Middle frontal gyrus (tissue), 1 donor: ENCODE measurements around the gene ST8SIA5.
"Not testable (repeated sequence)": the region's sequence is repeated elsewhere in the genome, so short reads cannot be mapped to it uniquely, and the experiment has no call there.

Experiments
- DNase-seq: peaks from one replicate; pipeline ENCODE4 v3.0.0-alpha.2; 2015; ENCODE audit warnings: low spot score; ENCODE audit errors: extremely low spot score

Gene ST8SIA5, protein sequence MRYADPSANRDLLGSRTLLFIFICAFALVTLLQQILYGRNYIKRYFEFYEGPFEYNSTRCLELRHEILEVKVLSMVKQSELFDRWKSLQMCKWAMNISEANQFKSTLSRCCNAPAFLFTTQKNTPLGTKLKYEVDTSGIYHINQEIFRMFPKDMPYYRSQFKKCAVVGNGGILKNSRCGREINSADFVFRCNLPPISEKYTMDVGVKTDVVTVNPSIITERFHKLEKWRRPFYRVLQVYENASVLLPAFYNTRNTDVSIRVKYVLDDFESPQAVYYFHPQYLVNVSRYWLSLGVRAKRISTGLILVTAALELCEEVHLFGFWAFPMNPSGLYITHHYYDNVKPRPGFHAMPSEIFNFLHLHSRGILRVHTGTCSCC

DNA sequence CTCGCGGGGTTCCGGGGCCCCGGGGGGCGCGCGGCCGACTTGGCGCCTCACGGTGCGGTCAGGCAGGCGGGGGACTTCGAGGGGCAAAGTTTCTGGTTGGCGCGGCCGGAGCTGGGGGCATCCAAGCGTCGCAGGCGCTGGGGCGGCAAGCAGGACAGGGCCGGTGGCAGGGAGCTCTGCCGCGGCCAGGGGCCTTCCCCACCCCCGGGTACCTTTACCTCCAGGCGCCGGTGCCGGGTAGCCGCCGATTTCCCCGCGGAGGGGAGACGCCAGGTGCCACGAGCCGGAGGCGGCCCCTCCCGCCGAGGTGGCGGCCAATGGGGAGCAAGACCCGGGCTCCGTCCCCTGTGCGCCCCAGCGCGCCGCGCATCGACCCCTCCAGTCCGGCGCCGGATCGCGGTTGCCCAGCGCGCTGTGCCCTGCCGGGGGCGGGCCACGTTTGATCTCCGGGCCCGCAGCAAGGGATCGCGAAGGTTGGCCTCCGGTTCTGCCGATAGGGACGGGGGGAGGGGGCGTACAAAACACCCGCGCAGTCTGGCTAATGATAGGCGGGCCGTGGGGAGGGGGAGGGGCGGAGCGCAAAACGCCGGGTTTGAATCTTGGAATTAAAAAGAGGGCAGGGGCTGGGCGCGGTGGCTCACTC is at the start of gene ST8SIA5:
Gene ST8SIA5, minus strand, starts transcription at position 495 of the 643 bp plus-strand sequence. CDS start 545 bp downstream, outside the sequence.
- no peak for DNase-seq

DNA sequence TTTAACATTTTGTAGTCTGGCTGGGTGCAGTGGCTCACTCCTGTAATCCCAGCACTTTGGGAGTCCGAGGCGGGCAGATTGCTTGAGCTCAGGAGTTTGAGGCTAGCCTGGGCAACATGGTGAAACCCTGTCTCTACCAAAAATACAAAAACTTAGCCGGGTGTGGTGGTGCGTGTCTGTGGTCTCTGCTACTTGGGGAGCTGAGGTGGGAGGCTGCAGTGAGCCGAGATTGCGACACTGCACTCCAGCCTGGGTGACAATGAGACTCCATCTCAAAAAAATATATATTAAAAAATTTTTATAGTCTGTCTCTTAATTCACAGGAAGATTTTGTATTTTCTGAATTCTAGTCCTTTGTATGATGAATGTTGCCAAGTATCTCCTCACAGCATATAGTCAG is 39.1 kb upstream of the ST8SIA5 start:
- DNase-seq: not testable (repeated sequence)

DNA sequence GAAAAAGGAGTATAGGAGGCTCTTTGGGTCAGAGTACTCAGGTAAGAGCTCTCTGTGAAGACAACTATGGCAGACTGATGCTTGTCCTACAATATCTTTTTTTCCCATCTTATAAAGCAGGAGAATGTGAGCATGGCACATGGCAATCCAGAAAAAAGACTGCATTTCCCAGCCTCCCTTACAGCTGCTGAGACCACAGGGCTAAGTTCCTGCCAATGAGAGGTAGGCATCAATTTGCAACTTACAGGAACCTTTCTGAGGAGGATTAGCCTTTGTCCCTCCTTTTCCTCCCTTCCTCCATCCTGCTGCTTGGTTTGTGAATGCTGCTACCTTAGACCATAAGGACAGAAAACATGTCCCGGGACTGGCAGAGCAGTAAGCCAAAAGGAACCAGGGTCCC is 37.8 kb upstream of the ST8SIA5 start:
- no peak for DNase-seq

GRCh38 chr18:46793565-46793964 is 36.7 kb upstream of the ST8SIA5 start:
- DNase-seq: no peak

DNA sequence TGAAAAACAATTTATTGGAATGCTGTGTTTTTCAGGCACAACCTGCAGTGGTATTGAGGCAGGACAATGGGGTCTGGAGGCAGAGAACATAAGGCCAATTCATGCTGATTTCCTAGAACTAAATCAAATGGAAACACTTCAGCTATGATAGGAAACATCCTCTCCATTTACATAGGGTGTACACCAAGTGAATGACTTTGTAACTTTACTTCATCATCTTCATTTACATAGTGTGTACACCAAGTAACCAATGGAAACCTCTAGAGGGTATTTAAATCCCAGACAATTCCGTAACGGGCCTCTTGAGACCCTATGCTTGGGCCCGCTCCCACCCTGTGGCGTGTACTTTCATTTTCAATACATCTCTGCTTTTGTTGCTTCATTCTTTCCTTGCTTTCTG is 32.2 kb upstream of the ST8SIA5 start:
- no peak for DNase-seq

- no peak for DNase-seq
These were observed 30.8 kb upstream of the ST8SIA5 start for GRCh38 chr18:46787674-46788073.

DNA sequence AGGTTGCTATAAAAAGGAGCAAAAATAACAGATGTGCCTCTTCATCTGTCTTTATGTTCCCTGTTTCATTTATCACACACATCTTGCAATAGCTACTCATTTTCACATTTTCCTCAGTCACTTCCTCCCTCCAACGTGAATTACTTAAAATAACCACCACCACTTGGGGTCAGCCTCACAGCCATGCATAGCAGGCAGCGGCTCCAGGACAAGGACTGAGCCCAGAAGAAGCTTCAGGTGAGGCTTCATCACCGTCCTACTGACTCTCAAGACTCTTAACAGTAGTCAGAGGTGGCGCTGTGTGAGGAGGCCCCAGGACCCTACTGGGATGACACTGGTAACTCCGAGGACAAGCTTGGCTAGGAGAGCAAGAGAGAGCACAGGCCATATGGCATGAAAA is 15.5 kb upstream of the ST8SIA5 start:
- no peak for DNase-seq

DNA sequence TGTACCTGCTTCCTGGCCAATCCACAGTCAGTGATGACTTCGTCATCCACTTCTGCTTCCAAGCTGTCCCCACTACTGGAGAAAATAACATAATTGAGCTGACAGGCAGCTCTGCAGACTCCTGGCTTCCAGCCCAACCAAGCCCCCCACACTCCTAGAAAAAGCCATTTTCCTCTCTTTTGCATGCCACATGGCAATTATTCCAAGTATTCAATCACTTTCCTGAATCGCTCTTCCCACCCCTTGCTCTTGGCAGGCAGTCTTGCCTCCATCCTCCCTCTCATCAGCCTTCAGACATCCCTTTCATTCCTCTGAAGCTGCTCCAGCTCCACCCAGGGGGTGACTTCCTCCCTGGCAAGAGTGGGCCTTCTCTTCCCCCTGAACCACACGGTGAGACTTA is 14.3 kb upstream of the ST8SIA5 start:
- DNase-seq: peak; percentile 30

GRCh38 chr18:46770708-46771107 is 13.9 kb upstream of the ST8SIA5 start:
- DNase-seq: no peak

DNA sequence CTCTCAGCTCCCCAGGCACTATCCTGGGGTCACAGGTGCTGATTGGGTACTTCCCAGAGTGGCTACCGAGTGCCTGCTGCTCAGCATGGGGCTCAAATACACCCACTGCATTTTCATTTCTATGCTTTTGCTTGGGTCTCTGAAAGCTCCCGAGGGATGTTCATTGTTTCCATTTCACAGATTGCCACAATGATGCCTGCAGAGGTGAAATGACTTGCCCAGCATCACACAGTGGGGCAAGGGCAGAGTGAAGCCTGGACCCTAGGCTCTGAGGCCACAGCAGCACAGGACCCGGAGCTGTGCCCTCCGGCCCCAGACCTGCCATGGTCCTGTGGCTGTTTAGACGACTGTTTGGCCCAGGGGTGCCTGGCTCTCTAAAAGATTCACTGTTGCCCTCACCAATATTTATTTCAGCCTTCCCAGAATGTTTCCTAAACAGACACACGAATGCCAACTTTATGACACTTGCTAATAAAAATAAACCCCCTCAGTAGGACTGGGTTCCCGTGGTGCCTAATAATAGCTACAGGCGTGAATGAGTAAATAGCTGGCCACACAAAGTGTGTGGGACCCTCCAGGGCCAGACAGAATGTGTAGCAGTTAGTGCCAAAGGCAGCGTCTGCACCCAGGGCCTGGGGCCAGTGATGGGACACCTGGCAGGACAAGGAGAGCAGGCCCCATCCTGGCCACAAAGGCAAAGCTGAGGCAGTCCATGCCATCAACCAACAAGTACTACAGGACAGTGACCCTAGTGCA is 11.5 kb upstream of the ST8SIA5 start:
- DNase-seq: no peak

DNA sequence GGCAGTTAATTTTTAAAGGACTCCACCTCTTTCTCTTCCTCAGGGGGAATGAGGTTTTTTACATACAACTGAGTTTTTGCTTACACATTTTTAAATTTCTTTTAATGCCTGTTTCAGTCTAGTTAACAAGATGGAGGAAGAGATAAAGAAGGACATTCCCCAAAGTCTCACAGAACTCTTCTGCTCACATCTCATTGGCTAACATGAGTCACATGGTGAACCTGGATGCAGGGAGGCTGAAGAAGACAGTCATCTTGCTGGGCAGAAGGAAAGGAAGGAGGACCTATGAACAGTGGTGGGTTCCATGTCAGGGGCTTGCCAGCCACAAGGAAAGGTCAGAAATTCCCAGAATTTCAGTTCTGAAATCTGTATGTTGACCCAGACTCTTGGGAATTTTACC is 10.4 kb upstream of the ST8SIA5 start:
- no peak for DNase-seq

DNA sequence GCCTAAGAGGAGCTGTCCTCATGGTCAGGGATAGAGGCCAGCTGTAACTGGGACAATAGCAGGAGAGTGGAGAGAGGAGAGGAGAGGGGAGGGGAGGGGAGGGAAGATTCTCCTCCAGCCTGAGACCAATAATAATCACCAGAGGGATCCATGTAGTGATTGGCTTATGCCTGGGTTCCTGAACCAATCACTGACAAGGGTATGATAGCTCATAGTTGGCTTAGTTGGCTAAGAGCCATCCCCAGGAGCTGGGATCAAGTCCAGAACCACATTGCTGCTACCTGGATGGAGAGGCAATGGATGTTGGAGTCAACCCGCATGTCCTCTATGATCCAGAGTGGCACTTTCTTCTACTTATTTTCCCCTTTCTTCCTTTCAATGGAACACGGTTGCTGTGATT is 7.7 kb upstream of the ST8SIA5 start:
- DNase-seq: no peak

GRCh38 chr18:46761059-46761769 is 4.4 kb upstream of the ST8SIA5 start:
- no peak for DNase-seq

DNA sequence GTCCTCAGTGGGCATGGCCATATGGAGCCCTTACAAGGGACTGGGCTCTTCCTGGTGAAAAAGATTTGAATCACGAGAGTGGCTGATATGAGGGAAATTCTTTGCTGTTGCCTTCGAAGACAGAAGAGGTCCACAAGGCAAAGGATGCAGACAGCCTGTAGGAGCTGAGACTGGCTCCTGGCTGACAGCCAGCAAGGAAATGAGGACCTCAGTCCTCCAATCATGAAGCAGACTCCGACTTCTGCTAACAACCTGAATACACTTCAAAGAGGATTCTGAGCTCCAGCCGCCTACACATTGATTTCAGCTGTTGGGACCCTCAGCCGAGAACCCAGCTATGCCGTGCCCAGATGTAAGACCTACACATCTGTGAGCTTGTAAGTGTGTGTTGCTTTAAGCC is 3.0 kb upstream of the ST8SIA5 start:
- DNase-seq: no peak

GRCh38 chr18:46756025-46756558 is 761 bp downstream of the ST8SIA5 start:
- no peak for DNase-seq

DNA sequence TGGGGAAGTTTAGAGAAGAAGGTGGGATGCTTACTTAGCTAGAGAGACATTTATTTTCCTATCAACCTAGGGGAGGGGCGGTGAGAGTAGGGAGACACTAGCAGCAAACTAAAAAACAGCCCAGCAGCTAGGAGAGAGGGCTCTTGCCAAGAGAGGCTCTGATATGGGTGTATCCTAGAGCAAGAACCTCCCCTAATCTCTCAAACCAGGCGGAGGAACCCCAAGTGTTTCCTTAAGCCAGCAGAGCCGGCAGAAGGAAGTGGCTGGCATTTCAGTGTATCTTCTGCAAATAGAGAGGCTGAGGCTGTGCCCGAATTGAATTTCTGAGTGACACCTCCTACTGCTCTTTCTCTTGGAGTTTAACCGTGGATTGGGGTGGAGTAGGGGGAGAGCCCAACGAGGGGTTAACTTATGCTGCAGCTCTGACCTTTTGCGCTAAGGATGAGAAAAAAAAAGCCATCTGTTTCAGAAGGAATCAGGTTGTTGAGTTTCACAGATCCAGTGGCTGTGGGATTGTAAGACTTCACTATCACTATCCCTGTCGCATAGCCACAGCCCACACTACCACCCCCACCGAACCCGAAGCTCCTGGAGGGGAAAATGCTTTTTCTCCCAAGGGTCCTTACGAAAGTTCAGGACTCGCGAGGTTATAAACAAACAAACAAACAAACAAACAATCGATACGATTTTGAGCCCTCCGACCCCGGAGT is 1.4 kb downstream of the ST8SIA5 start:
- DNase-seq: no peak

DNA sequence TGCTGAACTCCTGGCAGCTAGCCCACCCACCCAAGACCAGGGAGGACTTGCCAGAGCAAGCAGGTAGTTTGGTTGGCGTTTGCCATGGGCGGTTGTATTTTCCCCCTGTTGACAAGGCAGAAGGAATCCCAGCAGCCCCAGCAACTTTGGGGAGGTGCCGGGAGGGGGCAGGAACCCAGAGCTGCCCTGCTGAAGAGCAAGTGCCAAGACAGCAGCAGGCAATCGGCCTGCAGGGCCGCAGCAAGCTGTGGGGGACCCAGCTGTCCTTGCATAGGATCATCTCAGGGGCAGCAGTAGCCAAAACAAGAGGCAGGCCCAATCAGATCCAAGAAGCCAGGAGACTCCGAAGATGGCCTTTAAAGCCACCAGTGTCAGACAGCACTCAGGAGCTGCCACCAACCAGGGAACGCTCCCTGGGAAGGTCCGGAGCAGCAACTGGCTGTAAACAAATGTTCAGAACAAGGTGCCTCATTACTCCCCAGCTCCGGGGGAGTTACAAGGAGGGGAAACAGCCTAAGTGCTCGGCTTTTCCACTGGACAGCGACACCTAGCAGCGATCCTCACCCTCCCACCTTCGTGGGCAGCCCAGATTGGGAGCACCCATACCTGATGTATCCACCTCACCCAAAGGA is 2.1 kb downstream of the ST8SIA5 start:
- DNase-seq: no peak

DNA sequence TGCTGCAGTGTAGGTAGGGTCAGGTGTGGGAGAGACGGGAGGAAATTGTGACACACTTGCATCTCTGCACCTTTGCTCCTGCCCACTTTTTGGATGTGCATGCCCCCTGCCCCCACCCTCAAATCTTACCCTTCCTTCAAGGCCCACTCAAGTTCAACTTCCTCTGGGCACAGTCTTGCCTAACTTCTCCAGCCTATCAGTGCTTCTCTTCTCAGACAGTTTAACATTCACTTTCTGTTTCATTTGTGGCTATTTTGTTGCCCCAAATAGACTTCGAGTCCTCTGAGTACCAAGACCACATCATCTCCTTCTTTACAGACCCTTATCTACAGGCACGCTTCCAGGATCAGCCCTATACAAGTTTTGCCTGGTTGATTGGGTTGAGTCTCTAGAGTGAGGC is 2.7 kb downstream of the ST8SIA5 start:
- DNase-seq: no peak

DNA sequence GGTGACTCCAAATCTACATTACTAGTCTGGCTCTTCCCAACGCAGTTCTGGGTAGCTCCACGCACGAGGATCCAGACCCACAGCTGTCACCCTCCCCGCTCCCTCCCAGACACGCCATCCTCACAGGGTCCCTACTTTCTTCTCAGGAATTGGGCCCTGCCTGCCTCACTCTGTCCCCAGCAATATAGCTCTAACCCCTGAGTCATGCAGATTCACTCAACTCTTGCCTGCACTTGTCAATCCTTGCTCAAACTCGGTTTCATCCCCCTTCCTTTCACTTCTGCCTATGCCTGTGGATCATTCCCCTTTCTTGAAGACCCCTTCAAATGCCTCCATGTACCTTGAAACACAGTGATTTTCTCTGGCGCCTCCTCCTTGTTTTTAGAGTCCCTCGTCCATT is 5.0 kb downstream of the ST8SIA5 start:
- DNase-seq: no peak

DNA sequence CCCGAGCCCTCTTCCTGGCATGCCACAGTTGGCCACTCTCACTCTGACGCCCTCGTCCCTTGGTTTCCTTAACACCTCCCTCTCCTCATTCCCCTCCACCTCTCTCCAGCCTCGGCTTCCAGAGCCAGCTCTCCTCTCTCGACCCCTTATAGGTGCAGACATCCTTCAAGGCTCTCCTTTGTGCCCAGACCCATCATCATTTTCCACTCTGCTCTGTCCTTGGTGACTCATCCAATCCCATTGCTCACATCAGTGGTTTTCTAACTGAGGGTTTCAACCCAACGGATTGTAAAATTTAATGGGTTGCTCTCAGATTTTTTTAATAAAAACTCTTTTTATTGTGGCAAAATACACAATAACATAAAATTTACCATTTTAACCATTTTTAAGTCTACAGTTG is 6.2 kb downstream of the ST8SIA5 start:
- no peak for DNase-seq
